HCT116 (cell line): ENCODE results near the gene CTAGE1. TPM values are rescaled to one million over a fixed set of nuclear protein-coding genes. Genes with fewer than 3 reads are reported as not detected.

ENCODE experiments used
- ATAC-seq: fragments of 200-7000 bp; cut with Tn5 transposase; 2 replicates; pipeline ENCODE4 v1.9.1; 2020; ENCODE audit warnings: mild to moderate bottlenecking, moderate library complexity
- BruUV-seq: library from RNA; stranded (reverse); fragments of 400-500 nt; replicated peaks from 2 replicates; lab custom pipeline; 2021; lab: Mats Ljungman, UMichigan
- CTCF ChIA-PET: fragments of 300-600 bp; sonication (Branson Sonifier 250); formaldehyde crosslinking; loops from one replicate; lab custom pipeline; 2021; ENCODE audit warnings: antibody characterized with exemption; lab: Charles Lee
- POLR2A ChIA-PET: fragments of 300-600, 350-600 bp; sonication (Branson Sonifier 250); formaldehyde crosslinking; loops from one replicate; lab custom pipeline; 2021; ENCODE audit warnings: antibody characterized with exemption; lab: Charles Lee
- RAD21 ChIA-PET, 2 experiments: fragments of 300-600 bp; sonication (Branson Sonifier 250); formaldehyde crosslinking; loops; one replicate each; lab custom pipeline; 2023; ENCODE audit warnings: low total read pairs in 2 of 2; ENCODE audit not compliant: uncharacterized antibody in 2 of 2, unreplicated experiment in 2 of 2, low non-redundant PET in 1 of 2; lab: Charles Lee
- DNase-seq: peaks from one replicate; pipeline ENCODE4 v3.0.0-alpha.2; 2010; ENCODE audit warnings: low read depth, low spot score
- H2AFZ ChIP-seq: fragments of 200-600 bp; shearing (Covaris generic), sonication (generic); 2 replicates; pipeline ENCODE4 v1.6.1; 2017; ENCODE audit warnings: low read depth, mixed run types, mixed read lengths, antibody characterized with exemption, low read length; ENCODE audit not compliant: poor library complexity, severe bottlenecking
- H3K27ac ChIP-seq: 2 replicates; pipeline ENCODE4 v1.5.1; 2012; ENCODE audit warnings: low read depth, low read length
- H3K27me3 ChIP-seq: fragments of 200-600 bp; sonication (generic); 2 replicates; pipeline ENCODE4 v1.6.1; 2016; ENCODE audit warnings: mixed run types, low read length, mixed read lengths; ENCODE audit not compliant: insufficient read depth
- H3K36me3 ChIP-seq, 2 experiments: fragments of 200-500 bp in 1 of 2; fragments of 200-600 bp in 1 of 2; sonication (Bioruptor generic) in 1 of 2; sonication (generic) in 1 of 2; 2 replicates each; pipeline versions ENCODE4 v1.5.1 to v1.6.1; 2014 to 2016; ENCODE audit warnings: low read length in 2 of 2, inconsistent platforms in 1 of 2, mixed read lengths in 1 of 2, mixed run types in 1 of 2; ENCODE audit not compliant: insufficient read depth in 2 of 2, control insufficient read depth in 1 of 2
- H3K4me1 ChIP-seq, 2 experiments: fragments of 200-600 bp in 1 of 2; sonication (generic) in 1 of 2; 2 replicates each; pipeline versions ENCODE4 v1.5.1 to v1.6.1; 2012 to 2017; ENCODE audit warnings: low read length in 2 of 2, inconsistent platforms in 1 of 2, mild to moderate bottlenecking in 1 of 2, mixed read lengths in 1 of 2, mixed run types in 1 of 2, moderate library complexity in 1 of 2; ENCODE audit not compliant: insufficient read depth in 2 of 2, control insufficient read depth in 1 of 2
- H3K4me2 ChIP-seq: fragments of 200-600 bp; sonication (generic); 2 replicates; pipeline ENCODE4 v1.6.1; 2017; ENCODE audit warnings: mixed run types, low read length, mixed read lengths
- H3K4me3 ChIP-seq, 2 experiments: fragments of 200-600 bp in 1 of 2; sonication (generic) in 1 of 2; replicated peaks in 1 of 2; 2 replicates each; pipeline ENCODE4 v1.5.1; 2011 to 2016; ENCODE audit warnings: low read length in 2 of 2, control low read depth in 1 of 2, low read depth in 1 of 2, mild to moderate bottlenecking in 1 of 2, mixed read lengths in 1 of 2, mixed run types in 1 of 2
- H3K79me2 ChIP-seq: fragments of 200-600 bp; sonication (generic); 2 replicates; pipeline ENCODE4 v1.6.1; 2017; ENCODE audit warnings: mild to moderate bottlenecking, mixed run types, low read length, moderate library complexity, mixed read lengths; ENCODE audit not compliant: insufficient read depth
- H3K9ac ChIP-seq: fragments of 200-600 bp; sonication (generic); 2 replicates; pipeline ENCODE4 v1.6.1; 2016; ENCODE audit warnings: low read length, mixed read lengths
- H3K9me2 ChIP-seq: fragments of 200-600 bp; sonication (generic), shearing (Covaris generic); 2 replicates; pipeline ENCODE4 v1.6.1; 2017; ENCODE audit warnings: mixed run types, mild to moderate bottlenecking, moderate library complexity; ENCODE audit not compliant: insufficient read depth
- H3K9me3 ChIP-seq, 2 experiments: fragments of 200-500 bp in 1 of 2; fragments of 200-600 bp in 1 of 2; sonication (Bioruptor generic) in 1 of 2; sonication (generic) in 1 of 2; 2 replicates each; pipeline ENCODE4 v1.6.1; 2014 to 2017; ENCODE audit warnings: low read length in 2 of 2, mixed read lengths in 2 of 2, inconsistent platforms in 1 of 2, low read depth in 1 of 2, mild to moderate bottlenecking in 1 of 2, mixed run types in 1 of 2, moderate library complexity in 1 of 2; ENCODE audit not compliant: control insufficient read depth in 1 of 2, insufficient read depth in 1 of 2
- H4K20me1 ChIP-seq: fragments of 200-600 bp; sonication (generic), shearing (Covaris generic); 2 replicates; pipeline ENCODE4 v1.6.1; 2017; ENCODE audit warnings: mixed run types, mild to moderate bottlenecking, moderate library complexity; ENCODE audit not compliant: insufficient read depth
- ATF3 ChIP-seq: IDR thresholded peaks from 2 replicates; pipeline ENCODE4 v1.6.1; 2012
- CBX3 ChIP-seq: IDR thresholded peaks from 2 replicates; pipeline ENCODE4 v1.6.1; 2012; ENCODE audit warnings: low read depth
- CEBPB ChIP-seq: IDR thresholded peaks from 2 replicates; pipeline ENCODE4 v1.6.1; 2012; ENCODE audit warnings: low read depth
- ELF1 ChIP-seq: IDR thresholded peaks from 2 replicates; pipeline ENCODE4 v1.6.1; 2012; ENCODE audit warnings: low read depth, borderline replicate concordance
- EZH2phosphoT487 ChIP-seq: fragments of 200-600 bp; IDR thresholded peaks from 2 replicates; pipeline ENCODE4 v1.6.1; 2018; ENCODE audit warnings: antibody characterized with exemption, borderline replicate concordance
- FOSL1 ChIP-seq: IDR thresholded peaks from 2 replicates; pipeline ENCODE4 v1.6.1; 2012; ENCODE audit warnings: low read depth
- JUND ChIP-seq: IDR thresholded peaks from 2 replicates; pipeline ENCODE4 v1.6.1; 2012
- MAX ChIP-seq: IDR thresholded peaks from 2 replicates; pipeline ENCODE4 v1.6.1; 2012
- POLR2A ChIP-seq: IDR thresholded peaks from 2 replicates; pipeline ENCODE4 v1.7.0; 2011; ENCODE audit warnings: borderline replicate concordance; ENCODE audit not compliant: insufficient read depth, insufficient read length; ENCODE audit errors: extremely low read depth
- SRF ChIP-seq: IDR thresholded peaks from 2 replicates; pipeline ENCODE4 v1.6.1; 2012; ENCODE audit warnings: low read depth
- TCF7L2 ChIP-seq: IDR thresholded peaks from 2 replicates; pipeline ENCODE4 v1.7.0; 2011; ENCODE audit warnings: borderline replicate concordance, inconsistent platforms; ENCODE audit not compliant: insufficient read depth, insufficient read length; ENCODE audit errors: extremely low read depth
- ZBTB33 ChIP-seq: IDR thresholded peaks from 2 replicates; pipeline ENCODE4 v1.6.1; 2011; ENCODE audit warnings: mild to moderate bottlenecking, low read length, moderate library complexity; ENCODE audit not compliant: insufficient replicate concordance; ENCODE audit errors: extremely low read depth
- ZFX ChIP-seq: fragments of 450-650 bp; IDR thresholded peaks from 2 replicates; pipeline ENCODE4 v1.6.1; 2017
- intact Hi-C: fragments of 100-400 bp; cut with micrococcal nuclease; formaldehyde crosslinking; loops from 2 replicates; pipeline ENCODE4 v1.10.0; 2022
- total RNA-seq: library from RNA; stranded (reverse); gene quantifications from one replicate; pipeline ENCODE4 v1.2.1, GENCODE V29; 2021; ENCODE audit not compliant: unreplicated experiment
- TF ChIP-seq, protein P1 (sequence below): IDR thresholded peaks from 2 replicates; pipeline ENCODE4 v1.6.1; 2012; ENCODE audit warnings: low read depth

CTAGE1 gene
- total RNA-seq, 1 experiment from 2014 or later: not detected

GRCh38 chr18:22432657-22433137, 15.0 kb upstream of the CTAGE1 start:
- RAD21 ChIA-PET: no interaction called here

More at GRCh38 chr18:22432657-22433137, 15.0 kb upstream of the CTAGE1 start:
- peak; percentile 77 for ATAC-seq
- Histone ChIP-seq H3K9me3 (no peaks in the 10 kb centered on the region), H2AFZ (peak overlapping the region; percentile 96), H3K27ac (no peak overlapping the region), H3K79me2 (no peaks in the 10 kb centered on the region), H3K36me3 (no peaks in the 10 kb centered on the region), H3K4me3 (no peak overlapping the region), H3K4me1 (peaks cover 7 to 14% of the 10 kb centered on the region in 2 experiments; a peak in 3 of 4 replicates), H3K9ac (no peak overlapping the region), H3K27me3 (no peaks in the 10 kb centered on the region), H3K9me2 (no peaks in the 10 kb centered on the region), H3K4me2 (peak overlapping the region; percentile 64), H4K20me1 (no peaks in the 10 kb centered on the region)
- POLR2A ChIA-PET: no interaction called here
- intact Hi-C loops: no loop called here
- CTCF ChIA-PET: no interaction called here
- no TSS peak for BruUV-seq
- TF ChIP-seq ZBTB33: no peak
- no peak for TF ChIP-seq ATF3
- no peak for TF ChIP-seq ELF1
- peak; percentile 50; the same call in 1 of the 2 replicates for TF ChIP-seq JUND
- no peak for TF ChIP-seq MAX
- TF ChIP-seq FOSL1: peak; percentile 60; the same call in 1 of the 2 replicates
- TF ChIP-seq ZFX: no peak
- TF ChIP-seq CEBPB: no peak
- TF ChIP-seq, protein P1, sequence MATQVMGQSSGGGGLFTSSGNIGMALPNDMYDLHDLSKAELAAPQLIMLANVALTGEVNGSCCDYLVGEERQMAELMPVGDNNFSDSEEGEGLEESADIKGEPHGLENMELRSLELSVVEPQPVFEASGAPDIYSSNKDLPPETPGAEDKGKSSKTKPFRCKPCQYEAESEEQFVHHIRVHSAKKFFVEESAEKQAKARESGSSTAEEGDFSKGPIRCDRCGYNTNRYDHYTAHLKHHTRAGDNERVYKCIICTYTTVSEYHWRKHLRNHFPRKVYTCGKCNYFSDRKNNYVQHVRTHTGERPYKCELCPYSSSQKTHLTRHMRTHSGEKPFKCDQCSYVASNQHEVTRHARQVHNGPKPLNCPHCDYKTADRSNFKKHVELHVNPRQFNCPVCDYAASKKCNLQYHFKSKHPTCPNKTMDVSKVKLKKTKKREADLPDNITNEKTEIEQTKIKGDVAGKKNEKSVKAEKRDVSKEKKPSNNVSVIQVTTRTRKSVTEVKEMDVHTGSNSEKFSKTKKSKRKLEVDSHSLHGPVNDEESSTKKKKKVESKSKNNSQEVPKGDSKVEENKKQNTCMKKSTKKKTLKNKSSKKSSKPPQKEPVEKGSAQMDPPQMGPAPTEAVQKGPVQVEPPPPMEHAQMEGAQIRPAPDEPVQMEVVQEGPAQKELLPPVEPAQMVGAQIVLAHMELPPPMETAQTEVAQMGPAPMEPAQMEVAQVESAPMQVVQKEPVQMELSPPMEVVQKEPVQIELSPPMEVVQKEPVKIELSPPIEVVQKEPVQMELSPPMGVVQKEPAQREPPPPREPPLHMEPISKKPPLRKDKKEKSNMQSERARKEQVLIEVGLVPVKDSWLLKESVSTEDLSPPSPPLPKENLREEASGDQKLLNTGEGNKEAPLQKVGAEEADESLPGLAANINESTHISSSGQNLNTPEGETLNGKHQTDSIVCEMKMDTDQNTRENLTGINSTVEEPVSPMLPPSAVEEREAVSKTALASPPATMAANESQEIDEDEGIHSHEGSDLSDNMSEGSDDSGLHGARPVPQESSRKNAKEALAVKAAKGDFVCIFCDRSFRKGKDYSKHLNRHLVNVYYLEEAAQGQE: no peak
- no peak for TF ChIP-seq SRF
- TF ChIP-seq CBX3: no peak
- no peak for TF ChIP-seq POLR2A
- no peak for TF ChIP-seq EZH2phosphoT487
- TF ChIP-seq TCF7L2: peak; percentile 20
- DNase-seq: peak; percentile 26
